AG04450 (cell line): ENCODE measurements around the gene MAML3. TPM values are rescaled to one million over a fixed set of nuclear protein-coding genes. Genes with fewer than 3 reads are reported as not detected.

ENCODE experiments used
- CTCF ChIA-PET: fragments of 300-600, 350-600 bp; formaldehyde crosslinking; extraction: SDS; loops from one replicate; lab custom pipeline; 2022; ENCODE audit warnings: antibody characterized with exemption, inconsistent platforms; lab: Charles Lee
- POLR2A ChIA-PET: fragments of 350-600 bp; formaldehyde crosslinking; extraction: SDS; loops from one replicate; lab custom pipeline; 2021; ENCODE audit warnings: antibody characterized with exemption, inconsistent platforms; lab: Yijun Ruan, JAX
- DNase-seq: peaks from one replicate; pipeline ENCODE4 v3.0.0-alpha.2; 2011; ENCODE audit warnings: low read depth, low spot score
- H3K27ac ChIP-seq: one replicate; pipeline ENCODE4 v1.5.1; 2012; ENCODE audit warnings: low read depth, low read length, control low read depth
- H3K27me3 ChIP-seq: one replicate; pipeline ENCODE4 v1.6.0; 2012; ENCODE audit warnings: low read length; ENCODE audit not compliant: control insufficient read depth, insufficient read depth
- H3K4me3 ChIP-seq: 2 replicates; pipeline ENCODE4 v1.5.1; 2011; ENCODE audit warnings: mild to moderate bottlenecking, low read depth, low read length, control low read depth
- H3K9me3 ChIP-seq: 2 replicates; pipeline ENCODE4 v1.5.1; 2012; ENCODE audit warnings: low read length; ENCODE audit not compliant: control insufficient read depth, insufficient read depth
- polyA plus RNA-seq: library from polyadenylated mRNA; depleted of rRNA; stranded (reverse); fragments of >200 nt; gene quantifications from 2 replicates; pipeline ENCODE4 v1.2.3, GENCODE V29; 2011
- TF ChIP-seq, protein P1 (sequence below): IDR thresholded peaks from 2 replicates; pipeline ENCODE4 v1.5.1; 2011; ENCODE audit warnings: low read depth, low read length, control low read depth, inconsistent platforms

The MAML3 gene
- polyA plus RNA-seq, 1 experiment: 4.1 TPM

DNA sequence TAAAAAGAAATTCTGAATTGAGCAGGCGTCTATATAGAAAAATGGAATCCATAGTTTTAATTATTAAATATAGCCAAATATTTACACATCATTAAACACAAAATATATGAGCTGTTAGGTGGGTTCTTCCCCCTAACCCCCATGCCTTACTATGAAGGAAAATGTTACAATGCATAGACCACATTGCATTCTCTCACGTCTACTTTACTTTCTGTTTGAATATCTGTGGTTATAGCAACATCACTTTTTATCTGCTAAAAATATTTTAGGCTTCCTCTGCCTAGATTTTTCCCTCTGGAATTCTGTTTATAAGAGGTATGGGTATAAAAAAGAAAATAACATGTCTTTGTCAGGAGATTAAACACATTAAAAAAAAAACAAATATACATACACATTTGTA is 73.1 kb downstream of the MAML3 start:
- DNase-seq: no peak
- ChIA-PET POLR2A (no interaction called here), CTCF (no interaction called here)

DNA sequence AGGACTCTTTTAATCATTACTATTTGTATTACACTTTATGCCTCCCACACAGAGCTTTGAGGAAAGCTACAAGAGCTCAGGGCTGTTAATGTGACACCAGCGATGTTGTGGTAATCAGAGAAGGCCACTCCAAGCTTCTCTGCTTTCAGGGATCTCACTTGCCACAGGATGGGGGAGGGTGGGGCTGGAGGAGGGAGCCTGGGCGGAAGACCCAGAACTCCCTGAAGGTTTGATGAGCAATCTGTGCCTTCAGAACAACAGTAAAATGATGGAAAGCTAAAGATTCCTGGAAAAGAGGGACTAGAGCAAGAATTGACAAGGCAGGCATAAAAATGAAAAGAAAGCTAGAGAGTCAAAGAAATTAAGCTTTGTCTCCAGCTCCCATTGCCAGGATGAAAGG is 75.6 kb downstream of the MAML3 start:
- ChIA-PET CTCF (no interaction called here), POLR2A (interaction anchor here (0.7 kb wide), 1 partner anchor 72 kb away, joined by 5 read pairs; no protein-coding TSS in a partner anchor)
- no peaks in the 10 kb centered on the region for H3K27me3 ChIP-seq
- H3K9me3 ChIP-seq: no peaks in the 10 kb centered on the region
- DNase-seq: no peak
- TF ChIP-seq, protein P1, sequence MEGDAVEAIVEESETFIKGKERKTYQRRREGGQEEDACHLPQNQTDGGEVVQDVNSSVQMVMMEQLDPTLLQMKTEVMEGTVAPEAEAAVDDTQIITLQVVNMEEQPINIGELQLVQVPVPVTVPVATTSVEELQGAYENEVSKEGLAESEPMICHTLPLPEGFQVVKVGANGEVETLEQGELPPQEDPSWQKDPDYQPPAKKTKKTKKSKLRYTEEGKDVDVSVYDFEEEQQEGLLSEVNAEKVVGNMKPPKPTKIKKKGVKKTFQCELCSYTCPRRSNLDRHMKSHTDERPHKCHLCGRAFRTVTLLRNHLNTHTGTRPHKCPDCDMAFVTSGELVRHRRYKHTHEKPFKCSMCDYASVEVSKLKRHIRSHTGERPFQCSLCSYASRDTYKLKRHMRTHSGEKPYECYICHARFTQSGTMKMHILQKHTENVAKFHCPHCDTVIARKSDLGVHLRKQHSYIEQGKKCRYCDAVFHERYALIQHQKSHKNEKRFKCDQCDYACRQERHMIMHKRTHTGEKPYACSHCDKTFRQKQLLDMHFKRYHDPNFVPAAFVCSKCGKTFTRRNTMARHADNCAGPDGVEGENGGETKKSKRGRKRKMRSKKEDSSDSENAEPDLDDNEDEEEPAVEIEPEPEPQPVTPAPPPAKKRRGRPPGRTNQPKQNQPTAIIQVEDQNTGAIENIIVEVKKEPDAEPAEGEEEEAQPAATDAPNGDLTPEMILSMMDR: no peak
- H3K4me3 ChIP-seq: no peak overlapping the region
- no peak overlapping the region for H3K27ac ChIP-seq

More for the DNA sequence above, 73.1 kb downstream of the MAML3 start:
- H3K4me3 ChIP-seq: no peak overlapping the region
- H3K27me3 ChIP-seq: no peaks in the 10 kb centered on the region
- TF ChIP-seq, protein P1: no peak
- H3K9me3 ChIP-seq: no peaks in the 10 kb centered on the region
- H3K27ac ChIP-seq: no peak overlapping the region

DNA sequence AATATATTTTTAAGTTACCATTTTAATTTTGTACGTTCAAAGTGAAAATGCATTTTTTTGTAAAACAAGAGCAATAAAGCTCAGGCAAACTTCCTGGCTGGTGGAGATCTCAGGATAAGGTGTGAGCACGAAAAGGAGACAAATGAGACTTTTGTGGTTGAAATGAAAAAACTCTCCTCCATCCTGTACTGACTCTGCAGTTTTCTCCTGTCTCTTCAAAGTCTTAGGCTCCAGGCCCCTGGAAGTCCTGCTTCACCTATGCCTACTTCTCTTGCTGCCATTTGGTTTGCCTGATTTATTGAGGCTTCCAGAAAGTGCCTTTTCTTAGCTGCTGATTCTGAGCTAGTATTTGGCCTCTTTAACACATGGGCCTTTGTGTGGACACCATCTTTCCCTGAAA is 77.7 kb downstream of the MAML3 start:
- no peak overlapping the region for H3K27ac ChIP-seq
- DNase-seq: no peak
- no peak overlapping the region for H3K4me3 ChIP-seq
- ChIA-PET POLR2A (no interaction called here), CTCF (no interaction called here)
- H3K9me3 ChIP-seq: no peaks in the 10 kb centered on the region
- H3K27me3 ChIP-seq: no peaks in the 10 kb centered on the region
- TF ChIP-seq, protein P1: no peak

DNA sequence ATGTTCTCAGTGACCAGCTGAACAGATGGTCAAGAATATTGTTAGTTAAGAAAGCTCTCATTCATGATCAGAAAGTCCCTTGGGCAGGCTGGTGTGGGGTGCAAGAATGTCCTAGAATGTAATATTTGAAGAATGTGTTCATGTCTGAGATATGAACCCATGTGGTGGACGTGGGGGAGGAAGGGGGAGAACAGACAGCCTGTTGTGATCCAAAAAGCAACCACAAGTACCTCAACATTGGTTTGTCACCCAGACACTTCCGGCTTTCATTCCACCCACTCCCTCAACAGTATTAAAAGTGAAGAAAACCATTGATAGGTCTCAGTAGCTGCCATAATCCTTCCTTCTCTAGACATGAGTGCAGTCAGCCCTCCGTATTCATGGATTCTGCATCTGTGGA is 82.2 kb downstream of the MAML3 start:
- H3K9me3 ChIP-seq: no peaks in the 10 kb centered on the region
- peak overlapping the region; percentile 23 for H3K27ac ChIP-seq
- TF ChIP-seq, protein P1: no peak
- H3K27me3 ChIP-seq: no peaks in the 10 kb centered on the region
- H3K4me3 ChIP-seq: no peak overlapping the region
- DNase-seq: no peak
- CTCF ChIA-PET: interaction anchor here (2.7 kb wide), 1 partner anchor 22 kb away, joined by 7 read pairs; no protein-coding TSS in a partner anchor
- POLR2A ChIA-PET: no interaction called here

DNA sequence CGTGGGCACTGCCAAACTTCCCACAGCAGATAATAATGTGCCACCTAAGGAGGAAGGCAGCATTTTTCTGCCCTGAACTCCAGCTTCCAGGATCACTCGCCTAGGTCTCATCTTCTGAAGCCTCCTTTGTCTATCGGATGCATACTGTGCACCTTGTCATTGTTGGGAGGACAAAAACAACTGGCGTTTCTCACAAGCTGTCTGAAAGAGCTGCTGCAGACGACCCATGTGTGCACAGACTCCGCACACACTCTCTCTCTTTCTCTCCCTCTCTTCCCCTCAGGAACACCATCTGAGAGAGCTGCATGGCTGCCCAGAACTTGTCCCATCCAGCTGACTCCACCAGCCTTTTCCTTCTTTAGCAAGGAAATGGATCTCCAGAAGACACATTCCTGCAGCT is 83.0 kb downstream of the MAML3 start:
- Histone ChIP-seq H3K4me3 (no peak overlapping the region), H3K9me3 (no peaks in the 10 kb centered on the region), H3K27me3 (no peaks in the 10 kb centered on the region), H3K27ac (no peak overlapping the region)
- ChIA-PET CTCF (interaction anchor here (1.2 to 2.7 kb wide), 2 partner anchors 12 to 22 kb away, joined by 3 to 7 read pairs; no protein-coding TSS in a partner anchor), POLR2A (interaction anchor here (0.7 kb wide), 1 partner anchor 618 kb away, joined by 5 read pairs; no protein-coding TSS in a partner anchor)
- TF ChIP-seq, protein P1: no peak
- no peak for DNase-seq
